ENCODE results near the gene ELP6.

Gene ELP6

GRCh38 chr3:47527952-47528725 is 14.6 kb upstream of the ELP6 start:
- TF ChIP-seq, protein P1, sequence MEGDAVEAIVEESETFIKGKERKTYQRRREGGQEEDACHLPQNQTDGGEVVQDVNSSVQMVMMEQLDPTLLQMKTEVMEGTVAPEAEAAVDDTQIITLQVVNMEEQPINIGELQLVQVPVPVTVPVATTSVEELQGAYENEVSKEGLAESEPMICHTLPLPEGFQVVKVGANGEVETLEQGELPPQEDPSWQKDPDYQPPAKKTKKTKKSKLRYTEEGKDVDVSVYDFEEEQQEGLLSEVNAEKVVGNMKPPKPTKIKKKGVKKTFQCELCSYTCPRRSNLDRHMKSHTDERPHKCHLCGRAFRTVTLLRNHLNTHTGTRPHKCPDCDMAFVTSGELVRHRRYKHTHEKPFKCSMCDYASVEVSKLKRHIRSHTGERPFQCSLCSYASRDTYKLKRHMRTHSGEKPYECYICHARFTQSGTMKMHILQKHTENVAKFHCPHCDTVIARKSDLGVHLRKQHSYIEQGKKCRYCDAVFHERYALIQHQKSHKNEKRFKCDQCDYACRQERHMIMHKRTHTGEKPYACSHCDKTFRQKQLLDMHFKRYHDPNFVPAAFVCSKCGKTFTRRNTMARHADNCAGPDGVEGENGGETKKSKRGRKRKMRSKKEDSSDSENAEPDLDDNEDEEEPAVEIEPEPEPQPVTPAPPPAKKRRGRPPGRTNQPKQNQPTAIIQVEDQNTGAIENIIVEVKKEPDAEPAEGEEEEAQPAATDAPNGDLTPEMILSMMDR (IDR thresholded peaks at IDR 0.05; ENCODE audit: unreplicated experiment in 3 of 3): no peak
- Mint-ChIP-seq H3K27me3 (ENCODE audit: low read depth) (peaks cover 7% of the 10 kb centered on the region), H3K4me3 (no peak overlapping the region), H3K9me3 (peaks cover 5% of the 10 kb centered on the region), H3K27ac (no peak overlapping the region), H3K4me1 (no peaks in the 10 kb centered on the region), H3K36me3 (ENCODE audit: low read depth) (no peaks in the 10 kb centered on the region)

DNA sequence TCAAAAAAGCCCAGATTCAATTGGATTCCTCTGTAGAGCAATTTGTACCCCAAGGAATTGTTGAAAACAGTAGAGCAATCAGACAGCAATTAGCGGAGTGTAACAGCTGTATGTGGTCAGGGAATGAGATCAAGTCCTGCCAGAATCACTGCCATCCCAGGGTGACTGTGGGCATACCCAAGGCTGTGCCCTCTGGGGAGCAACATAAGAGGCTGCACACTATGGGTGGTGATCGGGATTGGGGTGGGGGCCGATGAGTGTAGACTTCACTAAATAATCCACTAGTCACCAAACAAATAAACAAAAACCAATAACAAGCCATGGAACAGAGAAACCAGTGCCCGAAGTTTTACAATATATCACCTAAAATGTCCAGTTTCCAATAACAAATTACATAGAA is 12.1 kb upstream of the ELP6 start:
- H3K36me3 Mint-ChIP-seq (ENCODE audit: low read depth): no peaks in the 10 kb centered on the region
- TF ChIP-seq, protein P1 (IDR thresholded peaks at IDR 0.05; ENCODE audit: unreplicated experiment in 3 of 3): no peak
- H3K9me3 Mint-ChIP-seq: peaks cover 5% of the 10 kb centered on the region
- no peak overlapping the region for H3K4me3 Mint-ChIP-seq
- H3K4me1 Mint-ChIP-seq: peaks cover 6% of the 10 kb centered on the region
- peaks cover 4% of the 10 kb centered on the region for H3K27me3 Mint-ChIP-seq (ENCODE audit: low read depth)
- H3K27ac Mint-ChIP-seq: no peak overlapping the region

- peaks cover 4% of the 10 kb centered on the region for H3K27me3 Mint-ChIP-seq (ENCODE audit: low read depth)
- H3K4me1 Mint-ChIP-seq: peaks cover 6% of the 10 kb centered on the region
- H3K4me3 Mint-ChIP-seq: no peak overlapping the region
- H3K36me3 Mint-ChIP-seq (ENCODE audit: low read depth): no peaks in the 10 kb centered on the region
- H3K9me3 Mint-ChIP-seq: peaks cover 5% of the 10 kb centered on the region
- H3K27ac Mint-ChIP-seq: peak overlapping the region in 1 of 3 experiments; percentile 5
- TF ChIP-seq, protein P1 (IDR thresholded peaks at IDR 0.05; ENCODE audit: unreplicated experiment in 3 of 3): no peak
Measured at GRCh38 chr3:47523310-47524073, 10.0 kb upstream of the ELP6 start.

DNA sequence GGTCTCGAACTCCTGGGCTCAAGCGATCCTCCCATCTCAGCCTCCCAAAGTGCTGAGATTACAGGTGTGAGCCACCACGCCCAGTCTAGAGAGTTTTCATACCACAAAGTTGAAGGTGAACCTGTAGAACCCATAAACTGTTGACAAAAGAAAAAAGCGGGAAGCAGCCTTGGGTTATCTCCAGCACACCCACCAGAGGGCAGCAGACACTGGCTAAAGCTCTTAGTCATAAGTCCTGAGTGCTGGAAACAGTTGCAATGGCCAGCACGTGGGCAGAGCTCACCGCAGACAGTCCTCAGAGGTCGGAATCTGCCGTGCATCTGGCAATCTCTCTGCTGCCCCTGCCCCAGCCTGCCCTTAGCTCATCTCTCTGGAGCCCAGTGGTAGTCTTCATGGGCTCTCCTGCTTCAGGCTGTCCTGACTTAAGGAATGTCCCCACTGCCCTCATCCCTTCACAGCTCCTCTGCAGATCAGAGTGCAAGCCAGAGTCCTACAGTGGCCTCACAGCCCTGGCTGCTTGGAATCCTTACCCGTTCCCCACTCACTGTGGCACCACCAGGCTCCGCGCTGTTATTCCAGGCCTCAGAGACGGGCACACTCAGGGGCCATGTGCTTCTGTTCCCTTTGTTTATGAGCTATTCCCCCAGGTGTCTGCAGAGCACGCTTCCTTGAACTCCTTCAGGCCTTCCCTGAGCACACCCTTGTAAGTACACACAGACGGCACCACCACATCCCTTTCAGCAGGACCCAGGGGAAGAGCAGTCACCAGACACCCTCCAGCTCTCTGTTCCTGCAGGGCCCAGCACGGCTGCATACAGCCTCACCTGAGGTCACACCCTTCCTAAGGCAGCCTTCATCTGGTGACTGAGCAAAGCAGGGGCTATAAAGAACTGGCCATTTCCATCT is 8.8 kb upstream of the ELP6 start:
- TF ChIP-seq, protein P1 (IDR thresholded peaks at IDR 0.05; ENCODE audit: unreplicated experiment in 3 of 3): peak; percentile 91 to 94 (median 91)
- Mint-ChIP-seq H3K9me3 (no peaks in the 10 kb centered on the region), H3K4me3 (no peak overlapping the region), H3K27me3 (ENCODE audit: low read depth) (peaks cover 4% of the 10 kb centered on the region), H3K4me1 (peaks cover 6% of the 10 kb centered on the region), H3K27ac (peak overlapping the region in 1 of 3 experiments; percentile 29), H3K36me3 (ENCODE audit: low read depth) (no peaks in the 10 kb centered on the region)

- Mint-ChIP-seq H3K27ac (no peak overlapping the region), H3K9me3 (no peaks in the 10 kb centered on the region), H3K4me1 (peaks cover 10% of the 10 kb centered on the region), H3K4me3 (no peak overlapping the region), H3K36me3 (ENCODE audit: low read depth) (no peaks in the 10 kb centered on the region), H3K27me3 (ENCODE audit: low read depth) (peaks cover 4% of the 10 kb centered on the region)
- TF ChIP-seq, protein P1 (IDR thresholded peaks at IDR 0.05; ENCODE audit: unreplicated experiment in 3 of 3): no peak
Measured at GRCh38 chr3:47520756-47521155, 7.2 kb upstream of the ELP6 start.

Measured in nephron (organoid).